GM12878 (cell line): ENCODE results near the gene RBMS1. TPM values are rescaled to one million over a fixed set of nuclear protein-coding genes. Genes with fewer than 3 reads are reported as not detected.

ENCODE experiments used
- ATAC-seq: fragments of 200-7000 bp; cut with Tn5 transposase; 3 replicates; pipeline ENCODE4 v1.9.1; 2020; ENCODE audit warnings: mild to moderate bottlenecking, moderate library complexity
- BruUV-seq: library from RNA; stranded (reverse); fragments of 400-500 nt; replicated peaks from 2 replicates; lab custom pipeline; 2021; lab: Mats Ljungman, UMichigan
- CTCF ChIA-PET: fragments of 300-600 bp; sonication (Branson Sonifier 250); formaldehyde crosslinking; extraction: SDS; loops from one replicate; lab custom pipeline; 2021; ENCODE audit warnings: inconsistent platforms; lab: Yijun Ruan, JAX
- POLR2A ChIA-PET: fragments of 350-600 bp; formaldehyde crosslinking; extraction: SDS; loops from one replicate; lab custom pipeline; 2021; ENCODE audit warnings: inconsistent platforms; lab: Charles Lee
- RAD21 ChIA-PET: fragments of 300-600 bp; sonication (Branson Sonifier 250); formaldehyde crosslinking; loops from one replicate; lab custom pipeline; 2023; ENCODE audit warnings: antibody characterized with exemption; ENCODE audit not compliant: unreplicated experiment; lab: Charles Lee
- SMC1A ChIA-PET: fragments of 300-600 bp; sonication (Branson Sonifier 250); formaldehyde crosslinking; loops from one replicate; lab custom pipeline; 2023; ENCODE audit not compliant: unreplicated experiment, uncharacterized antibody; lab: Charles Lee
- DNase-seq: peaks from one replicate; pipeline ENCODE4 v3.0.0-alpha.2; 2011; ENCODE audit warnings: low read depth, low spot score
- FAIRE-seq: peaks from 3 replicates; lab custom pipeline; 2011; peaks lifted over from hg19 to GRCh38; lab: Jason Lieb, UNC
- H2AFZ ChIP-seq: 2 replicates; pipeline ENCODE4 v1.6.0; 2011; ENCODE audit warnings: low read depth, low read length, control low read depth; ENCODE audit not compliant: control insufficient read depth
- H3K27ac ChIP-seq: 2 replicates; pipeline ENCODE4 v1.5.1; 2011; ENCODE audit warnings: control low read depth; ENCODE audit not compliant: control insufficient read depth, insufficient read depth
- H3K27me3 ChIP-seq, 2 experiments: replicated peaks in 1 of 2; 2 replicates each; pipeline versions ENCODE4 v1.6.0 to v1.6.1; 2011; ENCODE audit warnings: low read length in 1 of 2; ENCODE audit not compliant: control insufficient read depth in 2 of 2, insufficient read depth in 2 of 2
- H3K36me3 ChIP-seq, 2 experiments: 2 replicates each; pipeline ENCODE4 v1.5.1; 2011; ENCODE audit warnings: low read length in 1 of 2; ENCODE audit not compliant: control insufficient read depth in 2 of 2, insufficient read depth in 2 of 2
- H3K4me1 ChIP-seq: 2 replicates; pipeline ENCODE4 v1.6.1; 2011; ENCODE audit warnings: mild to moderate bottlenecking, low read length, moderate library complexity, mixed read lengths; ENCODE audit not compliant: control insufficient read depth, insufficient read depth
- H3K4me2 ChIP-seq: 2 replicates; pipeline ENCODE4 v1.6.0; 2011; ENCODE audit warnings: control low read depth; ENCODE audit not compliant: control insufficient read depth, insufficient read depth
- H3K4me3 ChIP-seq: fragments of 200-600 bp; sonication (generic); 2 replicates; pipeline ENCODE4 v1.5.1; 2016
- H3K79me2 ChIP-seq: 2 replicates; pipeline ENCODE4 v1.6.0; 2011; ENCODE audit warnings: low read length; ENCODE audit not compliant: control insufficient read depth, insufficient read depth
- H3K9ac ChIP-seq: 2 replicates; pipeline ENCODE4 v1.8.0; 2011; ENCODE audit warnings: low read length, control low read depth, mixed read lengths; ENCODE audit not compliant: control insufficient read depth, insufficient read depth
- H3K9me3 ChIP-seq: replicated peaks from 3 replicates; pipeline ENCODE4 v1.5.1; 2011; ENCODE audit warnings: mild to moderate bottlenecking, low read length; ENCODE audit not compliant: control insufficient read depth, insufficient read depth
- H4K20me1 ChIP-seq: 2 replicates; pipeline ENCODE4 v1.6.0; 2011; ENCODE audit not compliant: control insufficient read depth, insufficient read depth
- BRCA1 ChIP-seq: IDR thresholded peaks from 2 replicates; pipeline ENCODE4 v1.6.1; 2011; ENCODE audit warnings: low read depth, low read length, improper control_type of control experiment
- CEBPZ ChIP-seq: fragments of 150-350 bp; IDR thresholded peaks from 2 replicates; pipeline ENCODE4 v1.6.1; 2016; ENCODE audit warnings: low read depth, low read length
- CREB1 ChIP-seq: IDR thresholded peaks from 2 replicates; pipeline ENCODE4 v1.6.1; 2012; ENCODE audit warnings: low read depth, mild to moderate bottlenecking, inconsistent platforms
- CREM ChIP-seq: IDR thresholded peaks from 2 replicates; pipeline ENCODE4 v1.6.1; 2014; ENCODE audit warnings: antibody characterized with exemption, low read depth
- HDGF ChIP-seq: fragments of 450-650 bp; IDR thresholded peaks from 2 replicates; pipeline ENCODE4 v1.6.1; 2016; ENCODE audit warnings: antibody characterized with exemption
- IKZF1 ChIP-seq: fragments of 450-650 bp; conservative IDR thresholded peaks from 2 replicates; pipeline ENCODE4 v1.6.1; 2017; ENCODE audit warnings: antibody characterized with exemption, mild to moderate bottlenecking
- IRF5 ChIP-seq: fragments of 450-650 bp; IDR thresholded peaks from 2 replicates; pipeline ENCODE4 v1.6.1; 2017; ENCODE audit warnings: borderline replicate concordance
- NFIC ChIP-seq: IDR thresholded peaks from 2 replicates; pipeline ENCODE4 v1.6.1; 2012; ENCODE audit warnings: low read depth, mild to moderate bottlenecking, inconsistent platforms, low read length, moderate library complexity
- POLR2A ChIP-seq: IDR thresholded peaks from 2 replicates; pipeline ENCODE4 v1.6.1; 2011; ENCODE audit warnings: low read depth, mild to moderate bottlenecking, low read length
- POLR2AphosphoS2 ChIP-seq: IDR thresholded peaks from 2 replicates; pipeline ENCODE4 v1.6.1; 2011; ENCODE audit warnings: low read depth, mild to moderate bottlenecking, low read length, improper control_type of control experiment, moderate library complexity
- RB1 ChIP-seq: fragments of 450-650 bp; formaldehyde crosslinking; IDR thresholded peaks from 2 replicates; pipeline ENCODE4 v1.6.1; 2017; ENCODE audit warnings: mild to moderate bottlenecking, borderline replicate concordance
- SREBF1 ChIP-seq: IDR thresholded peaks from 2 replicates; pipeline ENCODE4 v1.6.1; 2012; ENCODE audit warnings: mild to moderate bottlenecking, low read length
- STAT1 ChIP-seq: fragments of 450-650 bp; conservative IDR thresholded peaks from 2 replicates; pipeline ENCODE4 v1.6.1; 2014; ENCODE audit warnings: antibody characterized with exemption, mild to moderate bottlenecking
- TARDBP ChIP-seq: IDR thresholded peaks from 2 replicates; pipeline ENCODE4 v1.6.1; 2016; ENCODE audit warnings: borderline replicate concordance
- ZNF217 ChIP-seq: fragments of 450-650 bp; IDR thresholded peaks from 2 replicates; pipeline ENCODE4 v1.6.1; 2017; ENCODE audit warnings: antibody characterized with exemption, mild to moderate bottlenecking
- ZNF384 ChIP-seq: IDR thresholded peaks from 2 replicates; pipeline ENCODE4 v1.6.1; 2012; ENCODE audit warnings: low read depth, mild to moderate bottlenecking, low read length, improper control_type of control experiment, borderline replicate concordance
- WGBS: methylation state at CpG from one replicate; pipeline ENCODE4 v1.1.6; 2016; ENCODE audit warnings: low lambda C conversion rate; ENCODE audit not compliant: insufficient replicate concordance, insufficient coverage; ENCODE audit errors: missing lambda C conversion rate; 5-methylcytosine and 5-hydroxymethylcytosine counted together
- in situ Hi-C: fragments of 300-500 bp; cut with MboI; formaldehyde crosslinking; loops from 9 replicates; pipeline ENCODE4 v1.14.3; 2018; ENCODE audit warnings: mixed read lengths
- intact Hi-C: fragments of 100-400 bp; cut with micrococcal nuclease; formaldehyde crosslinking; loops from one replicate; pipeline ENCODE4 v1.14.2; 2022; ENCODE audit not compliant: unreplicated experiment
- polyA plus RNA-seq, 11 experiments: library from polyadenylated mRNA; depleted of rRNA in 4 of 11; unstranded in 6 of 11; stranded (reverse) in 5 of 11; fragments of >200 nt; fragmentation: Nextera tagmentation in 4 of 11; fragmentation: Illumina TruSeq in 1 of 11; extraction: Ambion mirVana in 4 of 11; extraction: Trizol in 1 of 11; gene quantifications; 1 replicate in 1 of 11; 2 replicates in 10 of 11; pipeline versions ENCODE4 v1.2.1 to v1.2.3, GENCODE V29; 2011 to 2016; ENCODE audit warnings: inconsistent platforms in 2 of 11, missing spikeins in 2 of 11, low read depth in 1 of 11
- total RNA-seq, 4 experiments: library from RNA; depleted of rRNA in 3 of 4; stranded (reverse); fragments of >200 nt in 3 of 4; fragmentation: Illumina TruSeq in 1 of 4; extraction: Trizol in 1 of 4; gene quantifications; 2 replicates each; pipeline versions ENCODE4 v1.2.1 to v1.2.3, GENCODE V29; 2013 to 2021
- TF ChIP-seq, protein P1 (sequence below): fragments of 450-650 bp; IDR thresholded peaks from 2 replicates; pipeline ENCODE4 v1.6.1; 2014; ENCODE audit warnings: mild to moderate bottlenecking

Gene RBMS1
- total and polyA plus RNA-seq, 10 of the 15 experiments (the other 5 are each of a cell fraction or from before 2014, with no cell fraction given), result 0.04 to 0.31 (median 0.17) TPM; not detected in 1

DNA sequence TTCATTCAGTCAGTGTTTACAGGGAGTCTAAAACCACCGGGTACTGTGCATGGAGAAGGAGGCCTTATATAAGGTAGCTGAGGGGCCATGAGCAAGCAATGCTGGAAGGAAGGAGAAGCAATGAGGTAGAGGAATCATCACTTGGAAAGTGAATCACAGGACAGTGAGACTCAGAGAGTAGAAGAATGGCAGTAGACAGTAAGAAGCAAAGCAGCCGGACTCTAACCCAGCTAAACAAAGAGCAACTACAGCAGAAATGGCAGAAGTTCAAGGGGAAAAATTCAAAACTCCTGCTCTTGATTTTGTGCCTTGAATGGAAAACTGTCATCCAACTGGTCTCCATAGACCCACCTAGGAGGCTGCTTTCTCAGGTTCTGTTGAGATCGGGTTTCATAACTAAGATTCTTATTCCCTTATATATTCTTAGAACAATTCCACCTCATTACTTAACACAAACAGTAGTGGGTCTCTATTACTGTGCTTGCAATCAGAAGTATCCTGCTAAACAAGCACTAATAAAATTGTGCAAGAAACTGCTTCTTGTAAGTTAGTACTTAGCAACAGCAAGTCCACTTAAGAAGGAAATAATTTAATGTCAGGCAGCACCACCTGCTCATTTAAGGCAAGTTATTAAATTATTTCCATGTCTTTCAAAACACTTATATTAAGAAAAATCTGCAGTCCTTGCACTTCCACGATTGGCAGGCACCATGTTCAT, 68.0 kb downstream of the RBMS1 start:
- Histone ChIP-seq H3K4me2 (no peak overlapping the region), H3K4me3 (no peak overlapping the region), H3K27me3 (peaks cover 0 to 2% of the 10 kb centered on the region in 2 experiments; a peak in 1 of 4 replicates), H3K27ac (no peak overlapping the region), H3K36me3 (no peaks in the 10 kb centered on the region), H3K4me1 (no peaks in the 10 kb centered on the region; the same call in 1 of the 2 replicates), H2AFZ (no peak overlapping the region), H3K79me2 (no peaks in the 10 kb centered on the region), H3K9me3 (no peaks in the 10 kb centered on the region; the same call in 2 of the 3 replicates), H3K9ac (no peak overlapping the region), H4K20me1 (no peaks in the 10 kb centered on the region)
- ChIA-PET RAD21 (no interaction called here), CTCF (no interaction called here), SMC1A (interaction anchor here (0.6 kb wide), 1 partner anchor 579 kb away, joined by 3 read pairs; no protein-coding TSS in a partner anchor), POLR2A (no interaction called here)
- BruUV-seq, result no TSS peak
- in situ Hi-C loops (no loop called here), intact Hi-C loops (loop anchor here (5.0 kb wide), 1 partner anchor 313 kb away; no protein-coding TSS in a partner anchor)
- TF ChIP-seq IRF5 (no peak), STAT1 (no peak), CREB1 (no peak), IKZF1 (no peak), ZNF384 (no peak), POLR2AphosphoS2 (no peak), ZNF217 (no peak), POLR2A (no peak), CEBPZ (no peak), NFIC (no peak), HDGF (no peak), RB1 (no peak), BRCA1 (no peak), TARDBP (no peak), SREBF1 (no peak), CREM (no peak)
- TF ChIP-seq, protein P1, sequence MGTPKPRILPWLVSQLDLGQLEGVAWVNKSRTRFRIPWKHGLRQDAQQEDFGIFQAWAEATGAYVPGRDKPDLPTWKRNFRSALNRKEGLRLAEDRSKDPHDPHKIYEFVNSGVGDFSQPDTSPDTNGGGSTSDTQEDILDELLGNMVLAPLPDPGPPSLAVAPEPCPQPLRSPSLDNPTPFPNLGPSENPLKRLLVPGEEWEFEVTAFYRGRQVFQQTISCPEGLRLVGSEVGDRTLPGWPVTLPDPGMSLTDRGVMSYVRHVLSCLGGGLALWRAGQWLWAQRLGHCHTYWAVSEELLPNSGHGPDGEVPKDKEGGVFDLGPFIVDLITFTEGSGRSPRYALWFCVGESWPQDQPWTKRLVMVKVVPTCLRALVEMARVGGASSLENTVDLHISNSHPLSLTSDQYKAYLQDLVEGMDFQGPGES, result no peak
- DNase-seq (no peak), FAIRE-seq (no peak), ATAC-seq (no peak)
- 42% methylated on average over 4 of the region's 4 CpGs for WGBS
